Fibroblast of the conjunctiva (primary cell): ENCODE data around the gene ICE2.
A peak's percentile ranks its signal among the peaks of the same experiment; 100 is the strongest.

Experiments
- DNase-seq: peaks from one replicate; pipeline ENCODE4 v3.0.0-alpha.2; 2010; ENCODE audit warnings: low read depth

Gene ICE2

GRCh38 chr15:60493166-60493565 is 14.2 kb upstream of the ICE2 start:
- DNase-seq = no peak

GRCh38 chr15:60486742-60487141 is 7.8 kb upstream of the ICE2 start:
- DNase-seq = no peak

- no peak for DNase-seq
These were observed 6.6 kb upstream of the ICE2 start for GRCh38 chr15:60485365-60486055.

- no peak for DNase-seq
These were observed 4.1 kb upstream of the ICE2 start for GRCh38 chr15:60483042-60483441.

GRCh38 chr15:60480888-60481287 is 1.9 kb upstream of the ICE2 start:
- no peak for DNase-seq

GRCh38 chr15:60480149-60480548 is 1.2 kb upstream of the ICE2 start:
- DNase-seq = no peak

GRCh38 chr15:60479361-60480110 is 594 bp upstream of the ICE2 start:
- DNase-seq = no peak

- DNase-seq = peak; percentile 6
These were observed 901 bp downstream of the ICE2 start for GRCh38 chr15:60477916-60478565.

GRCh38 chr15:60477164-60477563 is 1.8 kb downstream of the ICE2 start:
- no peak for DNase-seq

- DNase-seq = no peak
These were observed 2.2 kb downstream of the ICE2 start for GRCh38 chr15:60476713-60477112.

GRCh38 chr15:60473135-60473534 is 5.8 kb downstream of the ICE2 start:
- no peak for DNase-seq

- DNase-seq = no peak
These were observed 7.6 kb downstream of the ICE2 start for GRCh38 chr15:60471314-60471713.

GRCh38 chr15:60469893-60470641 is 8.9 kb downstream of the ICE2 start:
- no peak for DNase-seq

GRCh38 chr15:60464836-60465630 is 13.9 kb downstream of the ICE2 start:
- no peak for DNase-seq

GRCh38 chr15:60462027-60462426 is 16.9 kb downstream of the ICE2 start:
- no peak for DNase-seq

GRCh38 chr15:60460931-60461330 is 18.0 kb downstream of the ICE2 start:
- no peak for DNase-seq

GRCh38 chr15:60458721-60459120 is 20.2 kb downstream of the ICE2 start:
- no peak for DNase-seq

- DNase-seq = no peak
These were observed 21.0 kb downstream of the ICE2 start for GRCh38 chr15:60457985-60458384.

- DNase-seq = no peak
These were observed 24.1 kb downstream of the ICE2 start for GRCh38 chr15:60454824-60455223.

- DNase-seq = no peak
These were observed 30.1 kb downstream of the ICE2 start for GRCh38 chr15:60448668-60449360.

GRCh38 chr15:60444289-60444912 is 34.5 kb downstream of the ICE2 start:
- DNase-seq = no peak
